ENCODE results near the gene ZNF41.

DNA sequence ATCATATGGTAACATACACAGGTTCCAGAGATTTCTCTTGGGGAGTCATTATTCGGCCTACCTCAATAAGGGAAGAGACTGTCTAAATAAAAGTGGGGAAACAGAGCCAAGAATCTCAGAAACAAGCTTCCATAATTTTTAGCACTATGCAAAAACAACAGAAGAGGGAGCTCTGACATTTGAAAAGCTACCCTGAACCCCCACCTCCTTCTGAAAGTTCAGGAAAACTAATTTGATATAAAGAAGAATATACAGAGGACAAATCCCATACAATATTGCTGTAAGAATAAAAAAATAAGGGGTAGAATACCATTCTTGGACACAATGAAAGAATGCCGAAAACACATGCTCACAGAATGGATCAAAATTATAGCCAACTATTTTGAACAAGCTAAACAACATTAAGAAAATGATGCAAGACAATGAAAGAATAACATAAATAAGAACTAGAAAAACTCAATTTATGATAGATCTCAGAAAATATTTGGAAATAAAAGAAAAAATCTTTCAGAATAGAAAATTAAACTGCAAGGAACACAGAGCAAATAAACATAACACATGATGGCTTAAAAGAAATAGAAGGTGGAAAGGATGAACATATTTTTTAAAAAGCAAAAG lies 14.4 kb upstream of the ZNF41 start:
- TF ChIP-seq CTCF (IDR thresholded peaks at IDR 0.05 in 8 of 11, conservative IDR thresholded peaks at IDR 0.05 in 3 of 11) = peak in 4 of 11 experiments; percentile 9 to 30 (median 22)
- TF ChIP-seq POLR2A (IDR thresholded peaks at IDR 0.05) = no peak
- TF ChIP-seq POLR2AphosphoS5 (IDR thresholded peaks at IDR 0.05) = no peak

Data from spleen (tissue), 7 donors.